ENCODE data around the gene AK5.
"Not testable (repeated sequence)": the region's sequence is repeated elsewhere in the genome, so short reads cannot be mapped to it uniquely, and the experiment has no call there.

- TF ChIP-seq CTCF, POLR2A (IDR thresholded peaks at IDR 0.05): not testable (repeated sequence)
Observed at GRCh38 chr1:77531596-77532280, 249.9 kb downstream of the AK5 start.
